Peyer's patch (tissue), 4 donors: Measurements from ENCODE around the gene GPC6.

Experiments
- POLR2A ChIP-seq, 2 donors: fragments of 450-650 bp; IDR thresholded peaks; one replicate each; pipeline ENCODE4 v1.5.1; 2017; ENCODE audit warnings: antibody characterized with exemption in 2 of 2, mild to moderate bottlenecking in 2 of 2, moderate library complexity in 2 of 2
- TF ChIP-seq, protein P1 (sequence below), 6 experiments: fragments of 450-650 bp in 4 of 6; fragments of 200-600 bp in 2 of 6; sonication (generic) in 1 of 6; IDR thresholded peaks; one replicate each; pipeline ENCODE4 v1.5.1; 2017 to 2019; ENCODE audit warnings: antibody characterized with exemption in 6 of 6, mild to moderate bottlenecking in 3 of 6, moderate library complexity in 1 of 6

DNA sequence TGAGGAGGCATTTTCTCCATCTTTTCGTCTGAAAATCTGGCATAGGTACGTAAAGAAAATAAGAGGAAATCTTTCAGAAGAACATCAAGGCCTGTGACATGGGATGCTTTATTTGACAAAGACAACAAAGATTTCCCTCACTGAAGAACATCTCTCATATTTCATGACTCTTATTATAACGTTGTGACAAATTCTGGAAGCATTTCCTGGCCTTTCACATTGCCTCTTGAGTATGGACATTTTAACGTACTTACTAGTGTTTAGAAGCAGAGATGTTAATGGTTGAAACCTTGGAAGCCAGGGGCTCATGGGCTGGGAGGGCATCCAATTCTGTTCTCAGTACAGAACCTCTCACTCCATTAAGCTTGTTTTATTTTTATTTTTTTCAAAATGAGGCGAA is 1042.1 kb downstream of the GPC6 start:
- TF ChIP-seq, protein P1, sequence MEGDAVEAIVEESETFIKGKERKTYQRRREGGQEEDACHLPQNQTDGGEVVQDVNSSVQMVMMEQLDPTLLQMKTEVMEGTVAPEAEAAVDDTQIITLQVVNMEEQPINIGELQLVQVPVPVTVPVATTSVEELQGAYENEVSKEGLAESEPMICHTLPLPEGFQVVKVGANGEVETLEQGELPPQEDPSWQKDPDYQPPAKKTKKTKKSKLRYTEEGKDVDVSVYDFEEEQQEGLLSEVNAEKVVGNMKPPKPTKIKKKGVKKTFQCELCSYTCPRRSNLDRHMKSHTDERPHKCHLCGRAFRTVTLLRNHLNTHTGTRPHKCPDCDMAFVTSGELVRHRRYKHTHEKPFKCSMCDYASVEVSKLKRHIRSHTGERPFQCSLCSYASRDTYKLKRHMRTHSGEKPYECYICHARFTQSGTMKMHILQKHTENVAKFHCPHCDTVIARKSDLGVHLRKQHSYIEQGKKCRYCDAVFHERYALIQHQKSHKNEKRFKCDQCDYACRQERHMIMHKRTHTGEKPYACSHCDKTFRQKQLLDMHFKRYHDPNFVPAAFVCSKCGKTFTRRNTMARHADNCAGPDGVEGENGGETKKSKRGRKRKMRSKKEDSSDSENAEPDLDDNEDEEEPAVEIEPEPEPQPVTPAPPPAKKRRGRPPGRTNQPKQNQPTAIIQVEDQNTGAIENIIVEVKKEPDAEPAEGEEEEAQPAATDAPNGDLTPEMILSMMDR (IDR thresholded peaks at IDR 0.05): no peak
- no peak for TF ChIP-seq POLR2A (IDR thresholded peaks at IDR 0.05)
